H9 (cell line): ENCODE results near the gene SCFD2. TPM values are rescaled to one million over a fixed set of nuclear protein-coding genes. Genes with fewer than 3 reads are reported as not detected.

Experiments
- DNase-seq: peaks from one replicate; pipeline ENCODE4 v3.0.0-alpha.2; 2017
- H2AFZ ChIP-seq: one replicate; pipeline ENCODE4 v1.6.1; 2013; ENCODE audit warnings: mild to moderate bottlenecking, low read length, control low read depth, moderate library complexity
- H2AK5ac ChIP-seq: 2 replicates; pipeline ENCODE4 v1.6.1; 2013; ENCODE audit warnings: low read length, control low read depth, mixed read lengths; ENCODE audit not compliant: insufficient read length
- H2BK120ac ChIP-seq: one replicate; pipeline ENCODE4 v1.6.1; 2013; ENCODE audit warnings: low read depth, mild to moderate bottlenecking, low read length, control low read depth, inconsistent platforms; ENCODE audit not compliant: poor library complexity, severe bottlenecking
- H2BK12ac ChIP-seq: 2 replicates; pipeline ENCODE4 v1.6.1; 2013; ENCODE audit warnings: low read length, control low read depth, mixed read lengths, low read depth; ENCODE audit not compliant: insufficient read length
- H2BK15ac ChIP-seq: 2 replicates; pipeline ENCODE4 v1.6.1; 2013; ENCODE audit warnings: low read depth, low read length, control low read depth
- H2BK20ac ChIP-seq: one replicate; pipeline ENCODE4 v1.6.1; 2013; ENCODE audit warnings: low read depth, mild to moderate bottlenecking, low read length, control low read depth, inconsistent platforms; ENCODE audit not compliant: poor library complexity, severe bottlenecking
- H2BK5ac ChIP-seq: 2 replicates; pipeline ENCODE4 v1.6.1; 2013; ENCODE audit warnings: low read length, control low read depth, mixed read lengths; ENCODE audit not compliant: insufficient read length
- H3K14ac ChIP-seq: 2 replicates; pipeline ENCODE4 v1.6.1; 2013; ENCODE audit warnings: low read length, control low read depth; ENCODE audit not compliant: insufficient read depth
- H3K18ac ChIP-seq: 2 replicates; pipeline ENCODE4 v1.6.1; 2013; ENCODE audit warnings: low read depth, mild to moderate bottlenecking, mixed read lengths, low read length, control low read depth; ENCODE audit not compliant: insufficient read length
- H3K23ac ChIP-seq: 2 replicates; pipeline ENCODE4 v1.6.1; 2013; ENCODE audit warnings: low read length, control low read depth, mixed read lengths, low read depth; ENCODE audit not compliant: insufficient read length
- H3K23me2 ChIP-seq: 2 replicates; pipeline ENCODE4 v1.6.1; 2013; ENCODE audit warnings: low read depth, mild to moderate bottlenecking, mixed read lengths, low read length, control low read depth; ENCODE audit not compliant: insufficient read length, poor library complexity, severe bottlenecking
- H3K27ac ChIP-seq: 2 replicates; pipeline ENCODE4 v1.5.1; 2013; ENCODE audit warnings: low read length, control low read depth, mixed read lengths, low read depth; ENCODE audit not compliant: insufficient read length
- H3K27me3 ChIP-seq: 2 replicates; pipeline ENCODE4 v1.6.1; 2013; ENCODE audit warnings: low read length, control low read depth, inconsistent platforms; ENCODE audit not compliant: insufficient read depth
- H3K4ac ChIP-seq: 2 replicates; pipeline ENCODE4 v1.6.1; 2013; ENCODE audit warnings: low read depth, mild to moderate bottlenecking, control low read depth, inconsistent platforms, low read length, moderate library complexity
- H3K4me1 ChIP-seq: 2 replicates; pipeline ENCODE4 v1.6.1; 2013; ENCODE audit warnings: low read length, control low read depth, inconsistent platforms; ENCODE audit not compliant: insufficient read depth
- H3K4me2 ChIP-seq: 2 replicates; pipeline ENCODE4 v1.6.1; 2013; ENCODE audit warnings: low read length, control low read depth, mixed read lengths; ENCODE audit not compliant: insufficient read length, insufficient read depth
- H3K56ac ChIP-seq: 2 replicates; pipeline ENCODE4 v1.6.1; 2013; ENCODE audit warnings: low read depth, mild to moderate bottlenecking, mixed read lengths, low read length, control low read depth; ENCODE audit not compliant: insufficient read length
- H3K79me1 ChIP-seq: 2 replicates; pipeline ENCODE4 v1.6.1; 2013; ENCODE audit warnings: low read depth, mild to moderate bottlenecking, moderate library complexity, low read length, control low read depth, inconsistent platforms; ENCODE audit not compliant: insufficient read depth, poor library complexity, severe bottlenecking
- H3K79me2 ChIP-seq: 2 replicates; pipeline ENCODE4 v1.6.1; 2013; ENCODE audit warnings: low read length, control low read depth, inconsistent platforms; ENCODE audit not compliant: insufficient read depth
- H3K9ac ChIP-seq: 2 replicates; pipeline ENCODE4 v1.6.1; 2013; ENCODE audit warnings: low read length, control low read depth, mixed read lengths; ENCODE audit not compliant: insufficient read length; ENCODE audit errors: extremely low read depth
- H3K9me3 ChIP-seq: one replicate; pipeline ENCODE4 v1.6.1; 2013; ENCODE audit warnings: low read depth, low read length, inconsistent platforms; ENCODE audit not compliant: control insufficient read depth
- H3T11ph ChIP-seq: one replicate; pipeline ENCODE4 v1.6.1; 2013; ENCODE audit warnings: mild to moderate bottlenecking, low read length, control low read depth, inconsistent platforms
- H4K20me1 ChIP-seq: one replicate; pipeline ENCODE4 v1.6.1; 2013; ENCODE audit not compliant: control insufficient read depth, insufficient read length, insufficient read depth
- H4K5ac ChIP-seq: 2 replicates; pipeline ENCODE4 v1.6.1; 2013; ENCODE audit warnings: low read depth, mild to moderate bottlenecking, mixed read lengths, low read length, control low read depth; ENCODE audit not compliant: insufficient read length
- H4K8ac ChIP-seq: replicated peaks from 2 replicates; pipeline ENCODE4 v1.6.1; 2013; ENCODE audit warnings: low read length, control low read depth, mixed read lengths, low read depth; ENCODE audit not compliant: insufficient read length
- H4K91ac ChIP-seq: 2 replicates; pipeline ENCODE4 v1.6.1; 2013; ENCODE audit warnings: low read depth, mild to moderate bottlenecking, moderate library complexity, mixed read lengths, low read length, control low read depth; ENCODE audit not compliant: insufficient read length
- H3K27ac Mint-ChIP-seq, 3 experiments: 2 replicates in 2 of 3; 3 replicates in 1 of 3; pipeline ENCODE4 v1.8.0; 2020 to 2021; ENCODE audit warnings: mixed read lengths in 3 of 3, mild to moderate bottlenecking in 1 of 3, moderate library complexity in 1 of 3
- H3K27me3 Mint-ChIP-seq: 2 replicates; pipeline ENCODE4 v1.8.0; 2021; ENCODE audit warnings: low read depth, mild to moderate bottlenecking, moderate library complexity, mixed read lengths
- H3K36me3 Mint-ChIP-seq, 3 experiments: 2 replicates in 2 of 3; 3 replicates in 1 of 3; pipeline ENCODE4 v1.8.0; 2020 to 2021; ENCODE audit warnings: low read depth in 3 of 3, mixed read lengths in 3 of 3; ENCODE audit not compliant: insufficient read depth in 1 of 3
- H3K4me1 Mint-ChIP-seq, 2 experiments: 2 replicates each; pipeline ENCODE4 v1.8.0; 2020; ENCODE audit warnings: mixed read lengths in 2 of 2
- H3K4me3 Mint-ChIP-seq, 2 experiments: 2 replicates in 1 of 2; 3 replicates in 1 of 2; pipeline ENCODE4 v1.8.0; 2020 to 2021; ENCODE audit warnings: mild to moderate bottlenecking in 2 of 2, mixed read lengths in 2 of 2, moderate library complexity in 1 of 2
- H3K9me3 Mint-ChIP-seq, 2 experiments: 2 replicates in 1 of 2; 3 replicates in 1 of 2; pipeline ENCODE4 v1.8.0; 2020; ENCODE audit warnings: mild to moderate bottlenecking in 2 of 2, mixed read lengths in 2 of 2, moderate library complexity in 1 of 2
- WGBS: extraction: QIAGEN DNeasy Blood & Tissue Kit; methylation state at CpG from one replicate; pipeline ENCODE4 v1.1.7; 2013; ENCODE audit warnings: missing lambda C conversion rate, low lambda C conversion rate, mixed read lengths; ENCODE audit not compliant: insufficient read length; ENCODE audit errors: extremely low coverage; 5-methylcytosine and 5-hydroxymethylcytosine counted together
- total RNA-seq: library from RNA; stranded (reverse); gene quantifications from 2 replicates; pipeline ENCODE4 v1.2.1, GENCODE V29; 2021
- TF ChIP-seq, protein P1 (sequence below): fragments of 200-600 bp; sonication (generic); conservative IDR thresholded peaks from 3 replicates; pipeline ENCODE4 v1.8.0; 2021; ENCODE audit warnings: antibody characterized with exemption, mild to moderate bottlenecking

Gene SCFD2
- total RNA-seq, 1 experiment from 2014 or later, result 10.1 TPM

DNA sequence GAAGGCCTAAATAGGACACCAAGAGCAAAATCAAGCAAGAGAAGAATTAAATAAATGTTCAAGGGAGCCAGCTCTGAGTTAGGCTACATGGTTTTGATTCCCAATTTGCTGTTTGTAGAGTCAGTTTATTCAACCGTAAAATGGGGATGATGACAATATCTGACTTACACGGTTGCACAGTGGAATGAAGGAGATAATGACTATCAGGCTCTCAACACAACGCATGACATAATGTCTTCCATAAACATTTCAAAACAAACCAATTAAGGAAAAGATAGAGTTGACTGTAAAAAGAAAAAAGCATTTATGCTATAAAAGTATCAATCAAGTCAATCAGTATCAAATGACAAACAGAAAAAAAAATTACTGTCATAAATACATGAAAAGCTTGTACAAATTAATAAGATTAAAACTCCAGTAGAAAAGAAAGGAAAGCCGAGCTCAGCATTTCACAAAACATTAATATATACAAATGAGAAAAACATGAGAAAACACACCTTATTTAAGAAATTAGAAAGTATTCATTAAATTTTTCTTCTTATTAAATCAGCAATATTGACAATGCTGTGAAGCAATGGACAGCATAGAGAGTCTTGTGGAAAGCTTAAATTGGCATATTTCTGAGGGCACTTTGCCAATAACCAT lies 179.0 kb downstream of the SCFD2 start:
- H3K23ac ChIP-seq, result no peak overlapping the region
- H4K5ac ChIP-seq, result no peak overlapping the region
- H3K4me1 Mint-ChIP-seq, result no peaks in the 10 kb centered on the region
- H3K56ac ChIP-seq, result no peak overlapping the region
- DNase-seq, result no peak
- no peaks in the 10 kb centered on the region for H3K4me1 ChIP-seq
- no peak overlapping the region for H4K91ac ChIP-seq
- no peak overlapping the region for H3K14ac ChIP-seq
- H3K27ac ChIP-seq, result no peak overlapping the region
- no peaks in the 10 kb centered on the region for H3K9me3 ChIP-seq
- H3K4ac ChIP-seq, result no peak overlapping the region
- no peak overlapping the region for H3K18ac ChIP-seq
- peaks cover 2 to 6% of the 10 kb centered on the region in 2 experiments; a peak in 3 of 5 replicates for H3K9me3 Mint-ChIP-seq
- no peaks in the 10 kb centered on the region for H3K79me1 ChIP-seq
- no peak overlapping the region for H3T11ph ChIP-seq
- H4K8ac ChIP-seq, result no peak overlapping the region
- no peak overlapping the region for H2BK20ac ChIP-seq
- no peak overlapping the region for H2AK5ac ChIP-seq
- H3K27me3 ChIP-seq, result no peaks in the 10 kb centered on the region
- no peaks in the 10 kb centered on the region for H3K23me2 ChIP-seq
- no peak overlapping the region for H3K9ac ChIP-seq
- H2BK120ac ChIP-seq, result no peak overlapping the region
- H2AFZ ChIP-seq, result no peak overlapping the region
- no peak overlapping the region for H2BK12ac ChIP-seq
- TF ChIP-seq, protein P1, sequence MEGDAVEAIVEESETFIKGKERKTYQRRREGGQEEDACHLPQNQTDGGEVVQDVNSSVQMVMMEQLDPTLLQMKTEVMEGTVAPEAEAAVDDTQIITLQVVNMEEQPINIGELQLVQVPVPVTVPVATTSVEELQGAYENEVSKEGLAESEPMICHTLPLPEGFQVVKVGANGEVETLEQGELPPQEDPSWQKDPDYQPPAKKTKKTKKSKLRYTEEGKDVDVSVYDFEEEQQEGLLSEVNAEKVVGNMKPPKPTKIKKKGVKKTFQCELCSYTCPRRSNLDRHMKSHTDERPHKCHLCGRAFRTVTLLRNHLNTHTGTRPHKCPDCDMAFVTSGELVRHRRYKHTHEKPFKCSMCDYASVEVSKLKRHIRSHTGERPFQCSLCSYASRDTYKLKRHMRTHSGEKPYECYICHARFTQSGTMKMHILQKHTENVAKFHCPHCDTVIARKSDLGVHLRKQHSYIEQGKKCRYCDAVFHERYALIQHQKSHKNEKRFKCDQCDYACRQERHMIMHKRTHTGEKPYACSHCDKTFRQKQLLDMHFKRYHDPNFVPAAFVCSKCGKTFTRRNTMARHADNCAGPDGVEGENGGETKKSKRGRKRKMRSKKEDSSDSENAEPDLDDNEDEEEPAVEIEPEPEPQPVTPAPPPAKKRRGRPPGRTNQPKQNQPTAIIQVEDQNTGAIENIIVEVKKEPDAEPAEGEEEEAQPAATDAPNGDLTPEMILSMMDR, result no peak
- no peak overlapping the region for H2BK5ac ChIP-seq
- H2BK15ac ChIP-seq, result no peak overlapping the region
- no peak overlapping the region for H3K4me2 ChIP-seq
- H3K36me3 Mint-ChIP-seq, result 0 out of 7 replicates have a peak, but pooled peaks cover 0 to 2% (median 0%) of the 10 kb centered on the region in 3 experiments
- H3K27me3 Mint-ChIP-seq, result no peaks in the 10 kb centered on the region
- WGBS, result no CpG with 5 or more reads among the region's 4 CpGs
- no peaks in the 10 kb centered on the region for H4K20me1 ChIP-seq
- no peak overlapping the region for H3K27ac Mint-ChIP-seq
- no peaks in the 10 kb centered on the region for H3K79me2 ChIP-seq
- no peak overlapping the region for H3K4me3 Mint-ChIP-seq
